Measurements from ENCODE around the gene XPO6.

Gene XPO6

DNA sequence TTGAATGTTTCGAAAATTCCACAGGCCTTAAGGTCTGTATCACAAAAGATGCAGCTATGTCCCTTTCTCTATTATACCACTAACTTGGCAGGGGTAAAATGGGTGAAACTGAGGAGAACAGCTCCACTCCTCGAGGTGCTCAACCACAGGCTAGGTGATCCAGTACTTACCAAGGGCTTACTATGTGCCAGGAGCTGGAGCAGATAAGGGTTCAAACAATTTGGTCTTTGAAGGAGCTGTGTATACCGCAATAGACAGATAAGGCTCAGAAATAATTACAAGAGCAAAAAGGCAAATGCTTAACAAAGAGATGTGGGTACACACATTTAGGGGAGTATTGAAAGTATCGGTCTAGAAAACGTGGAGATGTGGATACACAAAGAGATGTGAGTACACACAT lies 1.5 kb downstream of the XPO6 start:
- no peak for FAIRE-seq

GRCh38 chr16:28208824-28209223 lies 2.9 kb downstream of the XPO6 start:
- no peak for FAIRE-seq

DNA sequence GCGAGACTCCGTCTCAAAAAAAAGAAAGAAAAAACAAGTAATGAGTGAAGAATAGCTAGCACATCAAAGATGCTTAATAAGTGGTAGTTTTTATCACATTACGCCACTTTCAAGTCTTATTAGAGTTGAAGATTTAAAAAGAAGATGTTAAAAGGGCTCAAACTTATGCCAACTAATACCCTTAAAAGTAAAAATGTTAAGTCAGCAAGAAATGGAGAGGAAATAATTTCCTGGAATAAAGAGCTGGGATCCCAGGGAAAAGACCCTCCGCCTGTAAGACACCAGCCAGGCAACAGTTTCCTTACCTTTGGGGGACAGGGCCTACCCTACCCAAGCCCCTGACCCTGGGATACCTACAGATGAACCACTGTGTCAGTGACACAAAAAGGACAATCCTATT lies 3.6 kb downstream of the XPO6 start:
- no peak for FAIRE-seq

GRCh38 chr16:28207399-28207798 lies 4.4 kb downstream of the XPO6 start:
- no peak for FAIRE-seq

DNA sequence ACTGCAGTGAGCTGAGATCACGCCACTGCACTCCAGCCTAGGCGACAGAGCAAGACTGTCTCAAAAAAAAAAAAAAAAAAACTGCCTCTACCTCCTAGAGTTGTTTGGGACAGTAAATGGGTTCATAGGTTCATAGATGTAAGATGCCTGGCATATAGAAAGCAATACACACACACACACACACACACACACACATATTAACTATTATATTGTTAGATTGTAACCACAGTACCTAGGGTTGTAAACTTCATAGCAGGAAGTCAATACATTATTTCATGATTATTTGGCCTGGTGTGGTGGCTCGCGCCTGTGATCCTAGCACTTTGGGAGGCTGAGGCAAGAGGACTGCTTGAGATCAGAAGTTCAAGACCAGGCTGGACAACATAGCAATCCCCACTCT lies 5.8 kb downstream of the XPO6 start:
- FAIRE-seq = no peak

- FAIRE-seq = no peak
Measured at GRCh38 chr16:28205117-28205899, 6.5 kb downstream of the XPO6 start.

DNA sequence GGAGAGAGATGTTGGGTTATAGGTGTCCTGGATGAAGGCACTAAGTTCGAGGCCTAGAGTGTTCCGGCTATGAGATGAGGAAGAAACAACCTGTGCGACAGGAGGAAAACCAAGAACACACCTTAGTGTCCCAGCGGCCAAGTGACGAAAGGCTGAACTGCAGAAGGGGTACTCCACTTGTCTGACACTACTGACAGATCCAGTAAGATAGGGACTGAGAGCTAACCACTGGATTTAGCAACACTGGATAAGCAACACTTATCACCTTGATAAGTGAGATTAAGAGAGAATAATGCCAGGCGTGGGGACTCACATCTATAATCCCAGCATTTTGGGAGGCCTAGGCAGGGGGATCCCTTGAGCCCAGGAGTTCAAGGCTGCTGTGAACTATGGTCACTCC lies 7.1 kb downstream of the XPO6 start:
- FAIRE-seq = no peak

GRCh38 chr16:28204204-28204603 lies 7.6 kb downstream of the XPO6 start:
- no peak for FAIRE-seq

DNA sequence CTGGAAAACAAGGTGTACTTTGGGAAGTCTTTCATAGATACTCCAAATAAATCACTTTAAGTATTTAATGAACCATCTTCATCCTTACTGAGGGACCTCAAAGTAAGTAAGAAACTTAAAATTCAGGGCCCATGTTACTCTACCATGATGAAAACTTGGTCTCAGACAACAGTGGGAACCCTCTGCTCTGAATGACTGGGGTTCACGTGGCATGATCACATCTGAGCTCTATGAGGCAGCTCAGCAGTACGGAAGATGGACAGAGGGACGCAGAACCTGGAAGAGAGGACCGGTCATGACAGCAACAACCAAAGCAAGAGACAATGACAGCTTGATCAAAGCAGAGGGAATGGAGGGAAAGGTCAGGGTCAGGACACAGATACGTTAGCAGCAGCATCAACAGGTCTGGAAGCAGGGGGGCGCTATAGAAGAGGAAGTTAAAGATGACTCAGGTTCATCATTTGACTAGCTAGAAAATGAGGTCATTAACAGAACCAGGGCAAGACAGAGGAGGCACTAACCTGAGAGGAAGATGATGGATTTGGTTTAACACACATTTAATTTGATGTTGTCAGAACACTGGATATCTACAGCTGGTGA lies 9.5 kb downstream of the XPO6 start:
- no peak for FAIRE-seq

DNA sequence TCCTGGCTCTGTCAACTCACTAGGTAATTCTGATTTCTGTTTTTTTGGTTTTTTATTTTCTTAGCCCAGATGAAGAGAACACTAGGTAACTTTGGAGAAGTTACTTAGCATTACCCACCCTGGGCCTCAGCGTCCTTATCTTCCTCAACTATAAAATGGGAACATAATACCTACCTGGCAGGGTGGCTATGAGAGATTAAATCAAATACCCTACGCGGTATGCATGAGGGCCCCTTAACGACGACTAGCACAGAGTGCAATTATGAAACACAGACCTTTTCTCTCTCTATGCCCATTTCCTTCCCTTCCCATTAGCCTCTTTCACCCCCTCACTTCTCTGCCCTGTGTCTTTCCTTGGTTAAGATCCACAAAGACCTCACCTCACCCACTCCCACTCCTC lies 11.1 kb downstream of the XPO6 start:
- no peak for FAIRE-seq

DNA sequence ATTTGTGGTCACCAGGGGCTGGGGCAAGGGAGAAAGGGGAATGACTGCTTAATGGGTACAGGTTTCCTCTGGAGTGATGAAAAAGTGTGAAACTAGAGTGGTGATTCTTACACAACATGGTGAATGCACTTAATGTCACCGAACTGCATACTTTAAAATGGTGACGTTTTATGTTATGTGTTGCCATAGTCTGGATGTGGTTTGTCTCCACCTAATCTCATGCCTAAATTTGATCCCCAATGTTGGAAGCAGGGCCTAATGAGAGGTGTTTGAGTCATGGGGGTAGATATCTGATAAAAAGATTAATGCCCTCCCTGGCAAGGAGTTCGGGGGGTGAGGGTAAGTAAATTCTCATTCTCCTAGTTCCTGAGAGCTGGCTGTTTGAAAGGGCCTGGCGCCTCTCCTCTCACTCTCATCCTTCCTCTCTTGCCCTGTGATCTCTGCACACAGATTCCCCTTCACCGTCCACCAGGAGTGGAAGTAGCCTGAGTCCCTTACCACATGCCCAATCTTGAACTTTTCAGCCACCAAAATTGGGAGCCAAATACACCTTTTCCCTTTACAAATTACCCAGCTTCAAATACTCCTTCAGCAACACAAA lies 15.3 kb downstream of the XPO6 start:
- FAIRE-seq = no peak

DNA sequence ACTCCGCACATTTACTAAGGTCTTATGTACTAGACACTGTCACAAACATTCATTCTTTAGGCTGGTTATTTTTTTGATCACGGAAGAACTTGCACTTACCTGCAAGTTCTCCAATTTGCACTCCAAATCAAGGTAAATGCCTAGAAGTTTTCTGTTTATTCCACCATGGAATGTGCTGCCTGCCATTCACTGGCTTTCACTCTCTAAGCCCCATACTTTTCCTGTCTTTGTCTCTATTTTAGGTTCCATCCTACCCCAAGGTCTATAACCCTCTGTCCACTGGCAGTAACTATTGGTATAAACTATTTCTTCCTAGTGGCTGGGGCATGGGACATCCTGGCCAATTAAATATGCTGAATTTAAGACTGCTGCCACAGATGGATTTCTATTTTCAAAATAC lies 15.9 kb downstream of the XPO6 start:
- FAIRE-seq = no peak

DNA sequence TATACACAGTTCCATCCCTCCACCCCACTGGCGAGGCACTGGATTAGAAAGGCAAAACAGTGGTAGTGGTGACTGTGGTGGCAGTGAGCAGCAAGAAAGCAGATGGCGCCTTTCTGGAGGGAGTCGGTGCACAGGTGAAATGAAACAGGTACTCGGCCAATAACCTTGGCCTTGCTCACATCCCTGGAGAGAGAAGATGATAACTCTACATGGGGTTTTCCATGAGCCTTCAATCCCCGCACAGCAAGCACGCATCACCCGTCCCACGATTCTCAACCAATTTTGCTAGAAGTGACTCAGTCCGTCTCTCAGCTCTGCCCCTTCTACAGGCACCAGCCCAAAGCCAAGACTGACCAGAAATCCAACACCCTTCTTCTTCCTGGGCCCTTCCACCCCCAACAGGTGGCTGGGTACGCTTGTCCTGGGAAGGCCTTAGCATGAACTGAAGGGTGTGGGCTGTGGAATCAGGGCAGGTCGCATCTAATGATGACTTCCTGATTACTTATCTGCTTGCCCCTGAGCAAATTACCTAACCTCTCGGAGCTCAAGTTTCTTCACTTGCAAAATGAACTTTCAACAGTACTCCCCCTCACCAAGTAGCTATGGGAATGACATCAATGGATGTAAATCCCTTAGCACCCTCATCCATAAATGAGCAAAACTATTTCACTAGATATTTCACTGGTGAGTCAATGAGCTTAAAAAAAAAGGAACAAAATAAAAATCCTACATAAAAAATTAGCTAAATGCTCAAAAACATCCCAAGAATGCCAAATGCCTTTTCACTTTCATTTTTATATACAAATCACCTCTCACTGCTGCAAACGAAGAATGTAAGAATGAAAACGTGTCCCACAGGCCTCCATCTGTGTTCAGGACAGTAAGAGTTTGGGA lies 18.0 kb downstream of the XPO6 start:
- no peak for FAIRE-seq

- FAIRE-seq = no peak
Measured at GRCh38 chr16:28192806-28193529, 18.8 kb downstream of the XPO6 start.

DNA sequence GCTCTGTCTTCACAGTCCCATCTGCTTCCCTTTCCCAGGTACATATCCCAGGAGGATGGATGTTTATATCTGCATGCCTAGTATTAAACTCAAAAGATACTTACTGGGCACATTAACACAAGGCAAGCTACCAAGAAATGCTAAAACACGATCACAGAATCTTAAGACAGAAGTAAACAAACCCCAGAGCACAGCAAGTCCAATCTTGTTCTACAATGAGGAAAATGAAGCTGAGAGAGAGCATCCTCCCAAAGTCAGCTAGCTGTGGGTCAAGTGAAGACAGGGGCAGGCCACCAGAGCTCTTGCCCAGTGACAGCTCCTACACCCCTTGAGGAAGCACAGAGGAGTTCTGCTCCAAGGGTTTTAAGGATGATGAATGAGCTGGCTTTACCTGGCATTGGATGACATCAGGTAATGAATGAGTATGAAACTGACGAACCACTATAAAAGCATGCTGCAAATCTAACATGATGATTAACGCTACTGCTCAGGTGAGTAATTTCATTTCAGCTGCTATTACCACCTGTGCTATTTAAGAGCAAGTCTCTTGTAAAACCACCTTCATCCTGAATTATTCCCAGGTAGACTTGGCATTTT lies 20.3 kb downstream of the XPO6 start:
- FAIRE-seq = no peak

DNA sequence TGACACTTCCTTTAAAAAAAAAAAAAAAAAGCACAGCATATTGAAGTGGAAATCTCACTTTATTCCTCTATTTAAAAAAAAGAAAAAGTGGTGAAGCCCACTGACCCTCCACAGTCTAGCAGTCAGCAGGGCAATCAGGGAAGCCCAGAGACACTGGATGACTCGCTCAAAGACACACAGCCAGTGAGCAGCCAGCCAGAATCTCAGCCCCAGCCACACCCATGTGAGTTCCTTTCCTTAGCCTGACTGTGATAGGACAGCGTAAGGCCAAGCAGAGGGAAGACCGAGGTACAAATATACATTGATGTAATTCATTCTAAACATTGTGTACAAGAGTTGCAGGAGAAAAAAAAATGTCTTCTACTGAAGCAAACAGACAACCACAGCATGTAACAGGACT lies 22.5 kb downstream of the XPO6 start:
- FAIRE-seq = no peak

DNA sequence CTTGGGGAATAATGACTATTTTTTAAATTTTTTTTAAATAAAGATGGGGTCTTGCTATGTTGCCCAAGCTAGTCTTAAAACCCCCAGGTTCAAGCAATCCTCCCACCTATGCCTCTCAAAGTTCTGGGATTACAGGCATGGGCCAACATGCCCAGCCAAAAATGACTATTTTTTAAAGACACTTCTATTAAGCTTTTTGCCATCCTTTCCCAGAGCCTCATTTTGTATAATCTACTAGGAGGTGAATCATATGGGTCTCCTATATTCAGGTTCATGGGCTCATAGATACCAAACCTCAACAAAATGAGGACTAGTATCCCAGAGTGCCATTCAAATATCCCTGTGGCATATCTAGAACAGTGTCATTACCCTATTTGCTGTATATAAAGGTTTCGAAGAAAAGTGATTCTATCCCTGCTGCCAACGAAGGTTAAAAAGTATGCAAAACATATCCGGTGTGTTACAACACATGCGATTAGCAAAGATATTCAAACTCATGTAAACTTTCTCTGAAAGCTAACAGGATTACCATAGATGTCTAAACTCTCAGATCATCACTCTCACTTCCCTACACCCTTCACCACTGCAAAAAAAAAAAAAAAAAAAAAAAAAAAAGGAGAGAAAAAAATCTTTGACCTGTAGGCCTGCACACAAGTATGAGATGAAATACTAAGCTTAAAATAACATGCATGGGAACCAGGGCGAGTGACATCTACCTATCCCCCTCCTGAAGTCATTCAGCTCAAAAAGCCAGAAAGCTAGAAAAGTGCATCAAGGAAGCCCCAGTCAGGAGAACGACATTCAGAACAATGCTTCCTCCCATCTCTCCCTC lies 23.5 kb downstream of the XPO6 start:
- no peak for FAIRE-seq

GRCh38 chr16:28187595-28188004 lies 24.2 kb downstream of the XPO6 start:
- FAIRE-seq = no peak

GRCh38 chr16:28186752-28187151 lies 25.0 kb downstream of the XPO6 start:
- no peak for FAIRE-seq

DNA sequence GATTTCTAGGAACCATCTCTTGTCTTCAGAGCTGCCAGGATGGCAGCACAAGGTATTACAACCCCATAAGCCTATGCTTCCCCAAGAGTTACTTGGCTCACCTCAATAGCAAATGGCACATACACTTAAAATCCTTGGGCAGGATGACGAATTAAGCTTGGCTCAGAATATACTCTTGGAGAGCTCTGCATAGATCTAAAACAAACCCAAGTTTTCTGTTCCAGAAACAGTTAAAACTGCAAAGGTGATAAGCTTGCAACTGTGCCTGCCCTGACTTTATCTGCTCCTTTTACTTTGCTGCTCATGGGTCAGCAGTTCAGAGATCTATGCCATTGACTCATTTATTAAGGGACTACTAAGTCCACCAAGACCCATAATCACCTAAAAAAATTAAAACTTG lies 26.1 kb downstream of the XPO6 start:
- FAIRE-seq = no peak

DNA sequence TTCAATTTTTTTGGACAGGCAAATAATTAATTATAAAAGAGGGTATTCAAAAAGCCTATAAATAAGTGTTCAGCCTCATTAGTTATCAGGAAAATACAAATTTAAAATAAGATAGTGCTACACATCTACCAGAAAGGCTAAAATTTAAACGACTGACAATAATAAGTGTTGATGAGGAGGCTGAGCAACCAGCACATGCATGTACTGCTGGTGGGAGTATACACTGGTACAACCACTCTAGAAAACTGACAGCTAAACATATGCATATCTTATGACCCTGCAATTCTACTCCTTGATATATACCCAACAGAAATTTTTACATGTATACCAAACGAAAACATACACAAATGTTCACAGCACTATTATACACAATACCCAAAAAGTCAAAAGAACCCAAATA lies 27.1 kb downstream of the XPO6 start:
- FAIRE-seq = no peak
